HG03103 (cell line): ENCODE results near the gene KRTAP10-1.
"Not testable (repeated sequence)": the region's sequence is repeated elsewhere in the genome, so short reads cannot be mapped to it uniquely, and the experiment has no call there.

Experiments used
- ATAC-seq: cut with Tn5 transposase; IDR thresholded peaks from one replicate; pipeline ENCODE4 v1.9.1; 2021; ENCODE audit warnings: low read depth; ENCODE audit not compliant: unreplicated experiment

Gene KRTAP10-1

DNA sequence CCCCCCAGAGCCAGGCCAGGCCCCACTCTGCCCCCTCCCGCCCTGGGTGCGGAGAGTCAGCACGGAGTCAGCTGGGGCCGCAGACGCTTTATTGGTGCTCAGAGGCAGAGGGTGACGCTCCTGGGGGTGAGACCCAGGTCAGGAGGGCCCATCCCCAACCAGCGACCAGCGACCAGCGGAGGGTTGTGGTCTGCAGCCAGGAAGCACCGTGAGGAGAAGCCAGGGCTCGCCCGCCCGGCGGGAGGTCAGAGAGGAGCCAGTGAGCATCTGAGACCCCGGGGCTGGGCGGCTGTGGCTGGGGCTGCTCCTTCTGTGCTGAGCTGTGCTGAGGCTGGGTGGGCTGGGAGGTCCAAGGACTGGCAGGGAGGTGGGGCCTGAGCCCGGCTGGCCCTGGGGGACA lies 10.3 kb upstream of the KRTAP10-1 start:
- not testable (repeated sequence) for ATAC-seq

DNA sequence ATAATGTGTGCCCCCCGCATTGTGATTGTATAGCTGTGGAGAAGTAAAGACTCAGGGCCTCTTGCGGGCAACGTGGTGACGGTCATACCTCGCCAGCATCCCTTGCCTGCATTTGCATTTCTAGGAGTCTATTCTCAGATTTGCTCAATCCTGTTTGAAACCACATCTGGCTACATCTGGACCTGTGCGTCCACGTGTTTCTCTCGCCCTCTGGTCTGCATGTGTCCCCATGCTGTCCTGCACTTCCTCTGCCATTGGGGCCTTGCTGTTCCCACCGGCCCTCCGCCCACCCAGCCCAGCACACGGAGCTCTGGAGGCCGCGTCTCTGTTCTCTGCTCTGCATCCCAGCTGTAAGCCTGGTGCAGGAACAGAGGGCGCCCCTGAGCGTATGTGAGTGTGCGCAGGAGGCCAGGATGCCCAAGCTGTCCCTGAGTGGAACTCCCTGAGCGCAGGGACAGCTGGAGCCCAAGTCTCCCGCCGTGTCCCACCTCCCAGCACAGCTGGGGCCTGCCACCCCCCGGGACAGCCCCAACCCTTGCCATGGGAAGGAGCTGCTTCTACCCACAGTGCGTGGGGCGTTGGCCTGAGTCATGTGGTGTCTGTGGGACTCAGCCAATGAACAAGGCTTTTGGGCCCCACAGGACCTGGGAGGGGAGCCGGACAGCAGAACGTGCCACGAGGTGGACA lies 9.7 kb upstream of the KRTAP10-1 start:
- no peak for ATAC-seq

DNA sequence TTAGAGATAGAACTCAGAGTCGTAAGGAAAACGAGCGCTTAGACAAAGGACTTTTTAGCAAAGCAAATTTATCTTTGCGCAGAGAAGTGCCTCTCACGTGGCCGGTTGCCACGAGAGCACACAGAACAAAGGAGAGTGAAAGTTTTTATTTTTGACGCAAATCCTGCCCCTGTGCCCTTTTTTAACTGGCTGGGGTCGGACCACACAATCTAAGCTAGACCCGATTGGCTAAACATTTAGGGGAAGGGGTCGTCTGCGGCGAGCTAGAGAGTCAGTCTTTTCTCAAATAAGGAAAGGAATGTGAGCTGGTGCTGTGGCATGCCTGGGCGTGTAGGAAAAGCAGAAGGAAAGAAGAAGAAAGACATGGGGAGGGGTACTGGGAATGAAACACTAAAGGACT lies 8.9 kb upstream of the KRTAP10-1 start:
- no peak for ATAC-seq

DNA sequence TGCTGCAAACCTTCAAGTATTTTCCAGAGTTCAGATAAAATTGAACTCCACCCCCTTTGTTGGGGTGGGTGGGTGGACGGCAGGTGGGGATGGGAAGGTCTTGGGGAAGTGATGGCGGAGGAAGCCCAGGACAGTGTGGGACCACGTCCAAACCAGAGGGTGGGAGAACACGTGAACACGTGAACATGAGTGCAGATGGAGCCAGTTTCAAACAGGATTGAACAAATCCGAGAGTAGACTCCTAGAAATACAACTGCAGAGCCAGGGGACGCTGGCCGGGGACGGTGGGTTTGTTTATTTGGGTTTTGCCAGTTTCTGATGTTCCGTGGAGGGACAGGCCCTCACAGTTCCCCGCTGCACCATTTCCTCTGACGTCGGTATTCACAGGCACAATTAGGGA lies 8.4 kb upstream of the KRTAP10-1 start:
- no peak for ATAC-seq

DNA sequence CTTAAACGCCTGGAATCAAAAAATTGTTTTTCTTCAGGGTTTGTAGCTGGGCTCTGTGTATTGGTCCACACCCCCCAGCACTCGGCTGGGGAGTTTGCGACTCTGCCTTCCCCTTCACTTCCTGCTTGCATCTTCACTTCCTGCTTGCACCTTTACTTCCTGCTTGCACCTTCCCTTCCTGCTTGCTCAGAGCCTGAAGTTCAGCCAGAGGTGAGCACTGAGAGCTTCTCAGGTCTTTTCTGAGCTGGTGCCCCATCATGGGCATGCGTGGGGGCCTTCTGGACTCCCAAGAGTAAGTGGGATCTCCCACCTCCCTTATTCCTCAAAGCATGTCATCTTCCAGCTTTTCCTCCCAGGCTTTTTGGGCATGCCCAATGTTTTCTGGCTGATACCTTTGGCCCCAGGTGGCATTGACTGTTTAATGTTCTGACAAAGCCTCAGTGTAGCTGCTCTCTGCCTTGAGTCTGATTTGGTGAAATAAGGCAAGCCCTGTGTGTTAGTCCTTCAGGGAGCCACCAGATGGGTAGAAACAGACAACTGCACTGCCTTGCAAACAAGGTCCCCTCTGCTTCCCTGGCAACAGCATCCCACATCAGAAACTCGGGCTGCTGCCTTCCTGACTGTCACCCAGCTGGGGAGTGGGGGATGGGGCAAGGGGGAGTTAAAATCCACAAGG lies 7.8 kb upstream of the KRTAP10-1 start:
- no peak for ATAC-seq

DNA sequence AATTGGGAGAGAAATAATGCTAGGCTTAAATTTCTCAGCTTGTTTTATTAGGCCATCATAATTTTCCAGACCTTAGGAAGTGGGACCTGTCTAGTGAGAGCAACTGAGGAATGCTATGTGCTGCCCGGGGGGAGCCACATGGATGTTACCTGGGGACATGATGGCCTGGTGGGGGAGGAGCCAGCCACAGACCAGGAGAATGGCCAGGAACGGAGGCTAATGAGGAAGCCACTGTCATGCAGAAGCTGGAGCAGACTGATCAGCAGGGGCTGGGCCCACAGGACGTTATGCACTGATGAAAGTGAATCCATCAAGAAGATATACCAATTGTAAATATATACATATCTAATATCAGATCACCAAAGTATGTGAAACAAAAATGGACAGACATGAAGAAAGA lies 4.6 kb upstream of the KRTAP10-1 start:
- no peak for ATAC-seq

DNA sequence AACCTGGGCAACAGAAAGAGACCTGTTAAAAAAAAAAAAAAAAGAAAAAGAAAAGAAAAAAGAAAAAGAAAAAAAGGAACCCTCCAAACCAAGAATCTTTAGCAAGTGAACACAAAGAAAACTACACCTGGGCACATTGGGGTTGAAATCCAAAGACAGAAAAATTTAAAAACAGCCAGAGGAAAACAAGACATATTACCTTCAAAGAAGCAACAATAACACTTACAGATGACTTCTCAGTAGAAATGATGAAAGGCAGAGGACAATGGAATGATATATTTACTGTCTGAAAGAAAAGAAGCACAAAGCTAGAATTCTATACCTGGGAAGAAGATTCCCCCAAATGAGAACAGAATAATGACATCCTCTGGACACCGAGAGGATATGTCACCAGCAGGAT lies 2.7 kb upstream of the KRTAP10-1 start:
- no peak for ATAC-seq

DNA sequence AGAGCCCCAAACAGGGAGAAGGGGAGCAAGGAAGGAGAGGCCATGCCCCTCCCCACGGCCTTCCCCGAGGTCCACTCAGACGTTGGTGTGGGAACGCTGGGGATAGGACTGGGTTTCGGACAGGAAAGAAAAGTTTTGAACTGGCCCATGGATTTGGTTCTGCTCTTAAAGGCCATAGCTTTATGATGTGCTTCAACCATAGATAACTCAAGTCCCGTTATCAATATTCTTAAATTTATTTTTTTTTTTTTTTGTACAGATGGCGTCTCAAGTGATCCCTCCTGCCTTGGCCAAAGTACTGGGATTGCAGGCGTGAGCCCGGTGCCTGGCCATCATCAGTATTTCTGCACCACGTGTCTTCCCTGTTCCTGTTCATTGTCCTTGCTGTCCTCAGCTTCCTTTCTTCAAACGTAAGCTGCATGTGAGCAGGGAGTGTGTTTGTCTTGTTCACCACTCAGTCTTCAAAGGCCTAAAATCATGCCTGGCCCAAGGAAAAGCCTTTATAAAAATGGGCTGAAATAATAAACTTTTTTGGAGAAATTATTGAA lies 820 bp upstream of the KRTAP10-1 start:
- no peak for ATAC-seq

DNA sequence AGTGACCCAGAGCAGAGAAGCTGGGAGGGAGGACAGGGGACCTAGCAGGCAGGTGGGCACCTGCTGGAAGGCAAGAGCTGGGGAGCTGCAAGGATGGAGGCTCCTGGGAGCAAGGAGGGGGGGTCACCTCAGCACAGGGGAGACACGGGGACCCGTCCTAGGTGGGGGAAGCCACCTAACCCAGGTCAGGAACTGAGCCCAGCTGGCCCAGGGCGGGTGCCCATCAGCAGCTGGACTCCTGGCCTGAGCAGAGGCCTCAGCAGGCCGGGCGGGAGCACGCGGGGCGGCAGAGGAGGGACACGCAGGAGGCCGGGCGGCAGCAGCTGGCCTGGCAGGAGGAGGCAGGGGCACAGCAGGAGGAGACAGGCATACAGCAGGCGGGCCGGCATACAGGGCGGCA lies 949 bp downstream of the KRTAP10-1 start:
- no peak for ATAC-seq

DNA sequence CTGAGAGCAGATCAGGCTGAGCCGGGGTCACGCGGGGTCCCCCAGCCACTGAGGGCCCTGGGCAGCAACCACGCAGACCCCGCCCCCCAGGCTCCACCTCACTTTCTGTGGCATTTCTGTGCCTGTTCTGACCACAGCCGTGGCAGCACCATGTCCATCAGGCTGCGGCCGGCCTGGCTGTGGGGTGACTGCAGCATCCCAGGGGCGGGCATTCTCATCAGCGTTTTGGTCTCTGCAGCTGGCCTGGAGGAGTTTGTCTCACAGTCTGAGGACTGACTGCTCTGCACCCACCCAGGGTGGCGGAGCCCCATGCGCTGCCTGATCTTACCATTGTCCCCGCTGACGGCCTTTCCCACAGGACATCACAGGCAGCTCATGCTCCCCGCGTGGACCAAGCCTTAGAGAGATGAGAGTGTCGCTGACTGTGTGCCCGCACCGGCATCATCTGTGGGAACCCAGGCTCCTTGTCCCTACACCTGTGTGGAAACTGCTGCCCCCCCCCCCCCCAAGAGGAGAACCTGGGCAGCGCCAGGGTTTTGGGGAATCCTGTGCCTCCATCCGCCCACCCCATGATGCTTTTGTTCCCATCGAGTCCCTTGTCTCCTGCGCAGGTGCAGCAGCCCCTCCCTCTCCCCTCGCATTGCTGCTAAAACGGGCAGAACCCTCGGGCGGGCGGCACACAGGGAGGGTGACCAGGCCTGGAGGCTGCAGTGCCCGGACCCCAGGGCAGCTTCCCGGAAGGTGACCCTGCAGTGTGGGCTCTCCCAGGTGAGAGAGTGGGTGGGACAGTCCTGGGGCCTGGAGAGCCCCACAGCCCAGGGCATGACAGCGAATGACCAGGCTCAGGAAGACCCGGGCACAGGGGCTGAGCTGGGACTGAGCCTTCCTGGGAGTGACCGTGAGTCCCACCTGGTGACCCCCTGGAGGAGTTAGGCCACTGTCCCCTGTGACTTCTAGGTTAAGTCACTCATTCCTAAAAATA lies 1.8 kb downstream of the KRTAP10-1 start:
- ATAC-seq = no peak

DNA sequence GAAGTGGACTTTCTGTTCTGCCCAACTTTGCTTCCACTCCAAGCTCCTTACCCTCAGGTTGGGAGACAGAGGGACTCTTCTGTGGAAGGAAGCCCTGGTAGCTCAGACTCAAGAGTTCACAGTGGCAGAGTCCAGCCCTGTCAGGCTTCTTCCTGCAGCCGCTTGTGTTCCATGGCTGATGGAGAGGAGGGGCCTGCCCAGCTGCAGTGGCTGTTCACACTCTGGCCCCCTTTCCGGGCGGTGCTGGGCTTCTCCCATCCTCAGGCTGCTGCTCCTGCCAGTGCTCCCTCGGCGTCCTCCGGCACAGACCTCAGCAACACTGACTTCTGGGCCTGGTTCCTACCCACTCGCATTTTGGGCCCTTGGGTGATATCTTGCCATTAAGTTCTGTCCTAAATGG lies 4.0 kb downstream of the KRTAP10-1 start:
- no peak for ATAC-seq

DNA sequence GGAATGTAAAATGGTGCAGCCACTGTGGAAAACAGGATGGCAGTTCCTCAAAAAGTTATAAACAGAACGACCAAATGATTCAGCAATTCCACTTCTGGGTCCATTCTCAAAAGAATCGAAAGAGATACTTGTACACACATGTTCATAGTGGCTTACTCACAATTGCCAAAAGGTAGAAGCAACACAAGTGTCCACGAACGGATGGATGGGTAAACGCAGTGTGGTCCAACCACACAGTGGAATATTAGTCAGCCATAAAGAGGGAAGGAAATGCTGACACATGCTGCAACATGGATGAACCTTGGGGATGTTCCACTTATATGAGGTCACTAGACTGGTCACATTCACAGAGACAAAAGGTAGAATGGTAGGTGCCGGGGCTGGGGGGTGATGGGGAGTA lies 5.3 kb downstream of the KRTAP10-1 start:
- ATAC-seq = no peak

DNA sequence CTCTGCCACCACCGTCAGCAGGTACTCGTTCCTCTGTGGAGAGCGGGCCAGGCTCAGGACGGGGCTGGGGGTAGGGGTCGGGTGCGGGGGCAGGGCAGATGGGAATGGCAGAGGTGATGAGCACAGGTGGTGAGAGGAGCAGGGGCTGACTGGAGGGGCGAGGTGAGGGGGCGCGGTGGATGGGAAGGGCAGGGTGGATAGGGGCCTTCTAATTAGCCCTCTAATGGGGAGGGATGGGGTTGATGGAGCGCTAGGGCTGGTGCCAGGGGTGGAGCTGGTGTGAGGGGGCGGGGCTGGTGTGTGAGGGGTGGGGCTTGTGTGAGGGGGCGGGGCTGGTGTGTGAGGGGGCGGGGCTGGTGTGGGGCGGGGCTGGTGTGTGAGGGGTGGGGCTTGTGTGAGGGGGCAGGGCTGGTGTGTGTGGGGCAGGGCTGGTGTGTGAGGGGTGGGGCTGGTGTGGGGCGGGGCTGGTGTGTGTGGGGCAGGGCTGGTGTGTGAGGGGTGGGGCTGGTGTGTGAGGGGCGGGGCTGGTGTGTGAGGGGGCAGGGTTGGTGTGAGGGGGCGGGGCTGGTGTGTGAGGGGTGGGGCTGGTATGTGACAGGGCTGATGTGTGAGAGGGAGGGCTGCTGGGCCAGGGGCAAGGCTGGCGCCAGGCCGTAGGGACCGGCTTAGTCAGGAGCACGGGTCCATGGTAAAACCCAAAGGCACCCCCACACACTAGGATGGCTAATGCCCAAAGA lies 5.9 kb downstream of the KRTAP10-1 start:
- ATAC-seq = no peak

DNA sequence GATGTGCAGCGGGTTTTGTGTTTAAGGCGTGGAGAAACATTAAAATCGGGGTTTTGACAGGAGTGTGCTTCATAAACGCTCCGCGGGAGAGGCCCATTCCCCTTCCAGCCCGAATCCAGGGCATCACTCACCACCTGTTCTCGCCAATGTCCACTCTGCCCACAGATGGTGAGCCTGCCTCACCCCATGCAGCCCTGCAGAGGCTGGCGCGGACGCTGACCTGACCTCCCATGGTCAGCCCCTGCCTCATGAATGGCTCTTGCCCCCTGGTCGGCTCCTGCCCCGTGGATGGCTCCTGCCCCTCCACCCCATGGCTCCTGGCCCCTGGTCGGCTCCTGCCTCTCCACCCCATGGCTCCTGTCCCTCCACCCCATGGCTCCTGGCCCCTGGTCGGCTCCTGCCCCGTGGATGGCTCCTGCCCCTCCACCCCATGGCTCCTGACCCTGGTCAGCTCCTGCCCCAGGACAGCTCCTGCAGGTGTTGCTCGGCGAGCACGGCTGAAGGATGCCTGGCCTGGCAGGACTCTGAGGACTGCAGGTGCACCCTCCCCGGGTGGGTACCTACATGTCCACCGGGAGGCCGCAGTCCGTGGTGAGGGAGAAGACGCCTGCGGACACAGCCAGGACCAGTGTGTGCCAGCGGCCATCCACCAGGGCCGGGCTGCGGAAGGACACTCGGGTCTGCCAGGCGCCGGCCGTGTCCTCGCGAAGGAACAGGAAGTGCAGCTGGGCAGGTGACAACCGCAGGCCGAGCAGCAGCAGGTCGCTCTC lies 6.7 kb downstream of the KRTAP10-1 start:
- ATAC-seq = no peak

DNA sequence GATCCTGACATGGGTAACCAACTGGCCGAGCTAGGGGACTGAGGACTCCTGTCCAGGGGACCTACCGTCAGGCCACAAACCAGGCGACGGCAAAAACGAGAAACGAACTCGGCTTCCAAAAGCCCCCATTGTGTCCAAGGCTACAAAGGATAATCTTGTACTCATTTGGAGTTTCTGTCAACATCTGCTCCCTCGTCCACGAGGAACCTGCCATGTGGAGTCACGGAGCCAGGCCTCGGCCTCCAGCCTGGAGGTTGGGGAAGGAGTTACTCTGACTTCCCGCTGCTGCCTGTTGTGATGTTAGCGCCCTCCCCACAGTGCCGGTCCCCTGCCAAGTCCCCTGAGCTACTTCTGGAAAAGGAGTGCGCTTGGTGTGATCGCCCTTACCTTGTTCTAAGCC lies 7.3 kb downstream of the KRTAP10-1 start:
- ATAC-seq = no peak

DNA sequence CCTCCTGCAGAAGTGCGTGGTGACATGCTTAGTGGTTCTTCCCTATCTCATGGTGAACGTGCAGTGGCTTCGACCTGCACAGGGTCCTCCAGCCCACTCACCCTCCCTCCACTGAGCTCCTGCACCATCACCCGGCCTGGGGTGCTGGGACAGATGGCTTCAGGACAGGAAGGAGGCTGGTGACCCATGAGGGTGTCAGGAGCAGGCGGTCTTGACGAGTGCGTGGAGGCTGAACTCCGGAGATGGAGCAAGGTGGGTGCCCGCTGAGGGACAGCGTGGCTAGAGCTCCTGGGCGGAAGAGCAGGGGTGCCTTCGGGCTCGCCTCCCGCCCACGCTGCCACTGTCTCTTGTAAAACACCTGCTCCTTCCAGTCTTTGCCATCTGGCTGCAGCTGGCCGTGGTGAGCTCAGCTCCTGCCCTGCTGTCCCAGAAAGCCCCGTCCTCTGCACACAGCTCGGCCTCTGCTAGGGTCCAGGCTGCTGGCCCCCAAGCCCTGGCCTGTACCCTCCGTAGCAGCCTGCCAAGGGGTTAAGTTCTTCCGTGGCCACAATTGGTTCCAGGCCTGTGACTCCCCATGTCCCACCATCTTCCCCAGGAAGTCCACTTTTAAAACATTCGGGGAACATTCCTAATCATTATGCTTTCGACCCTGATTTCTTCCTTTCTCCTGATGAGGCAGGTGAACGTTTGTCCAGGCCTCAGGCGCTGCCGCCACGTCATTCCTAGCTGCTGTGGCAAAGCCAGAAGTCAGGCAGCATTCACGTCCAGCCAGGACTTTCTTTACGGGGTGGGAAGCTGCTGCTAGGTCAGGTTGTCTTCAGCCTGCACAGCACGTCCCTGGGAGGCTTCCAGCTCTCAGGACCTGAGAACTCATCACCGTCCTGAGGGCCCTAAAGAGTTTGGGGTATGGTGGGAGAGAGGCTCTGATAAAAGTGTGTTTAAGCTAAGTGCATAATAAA lies 8.1 kb downstream of the KRTAP10-1 start:
- no peak for ATAC-seq

DNA sequence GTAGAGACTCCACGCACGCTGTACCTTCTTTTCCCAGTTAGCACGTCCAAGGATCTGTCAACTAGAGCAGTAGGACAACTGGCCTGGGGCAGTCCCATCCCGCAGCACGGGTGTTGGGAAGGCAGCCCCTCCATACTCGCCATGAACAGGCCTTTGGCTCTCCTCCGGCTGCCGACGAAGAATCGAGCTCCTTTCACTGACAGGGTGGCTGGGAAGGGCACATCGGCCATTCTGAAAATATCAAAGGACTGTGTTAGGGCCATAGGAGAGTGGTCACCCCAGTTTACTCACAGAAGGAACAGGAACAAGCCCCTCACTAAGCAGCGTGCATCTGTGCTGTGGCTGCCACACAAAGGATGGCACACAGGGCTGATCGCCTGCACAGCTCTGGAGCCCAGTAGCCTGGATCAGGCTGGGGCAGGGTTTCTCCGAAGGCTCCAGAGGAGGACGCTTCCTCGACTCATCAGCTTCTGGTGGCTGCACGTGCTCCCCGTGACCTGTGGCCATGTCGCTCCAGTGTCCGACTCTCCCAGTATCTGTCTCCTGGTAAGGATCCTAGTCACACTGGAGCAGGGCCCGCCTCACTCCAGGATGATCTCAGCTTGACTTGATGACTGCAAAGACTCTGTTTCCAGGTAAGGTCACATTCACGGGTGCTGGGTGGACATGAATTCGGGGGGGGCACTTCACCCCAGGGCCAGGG lies 8.9 kb downstream of the KRTAP10-1 start:
- no peak for ATAC-seq
